AML-193 (cell line): ENCODE results near the gene MSL3B.

ENCODE experiments used
- DNase-seq, 2 experiments: peaks; one replicate each; lab custom pipeline; 2025; lab: John Stamatoyannopoulos, UW

Gene MSL3B

GRCh38 chr2:233832869-233833311 lies 35.3 kb downstream of the MSL3B start:
- no peak for DNase-seq

GRCh38 chr2:233832414-233832813 lies 35.8 kb downstream of the MSL3B start:
- no peak for DNase-seq

- no peak for DNase-seq
Observed at GRCh38 chr2:233831861-233832260, 36.3 kb downstream of the MSL3B start.

GRCh38 chr2:233831011-233831721 lies 37.0 kb downstream of the MSL3B start:
- DNase-seq, result no peak

- no peak for DNase-seq
Observed at GRCh38 chr2:233830111-233830802, 37.9 kb downstream of the MSL3B start.

- no peak for DNase-seq
Observed at GRCh38 chr2:233829193-233830110, 38.7 kb downstream of the MSL3B start.

- no peak for DNase-seq
Observed at GRCh38 chr2:233828546-233829192, 39.5 kb downstream of the MSL3B start.

- DNase-seq, result no peak
Observed at GRCh38 chr2:233824373-233824772, 43.8 kb downstream of the MSL3B start.

GRCh38 chr2:233823731-233824121 lies 44.5 kb downstream of the MSL3B start:
- no peak for DNase-seq

- peak; percentile 25 to 27 for DNase-seq
Observed at GRCh38 chr2:233822781-233823730, 45.1 kb downstream of the MSL3B start.

GRCh38 chr2:233822101-233822771 lies 46.0 kb downstream of the MSL3B start:
- no peak for DNase-seq

GRCh38 chr2:233821709-233822100 lies 46.5 kb downstream of the MSL3B start:
- DNase-seq, result no peak

GRCh38 chr2:233821196-233821595 lies 47.0 kb downstream of the MSL3B start:
- no peak for DNase-seq

GRCh38 chr2:233820774-233821105 lies 47.4 kb downstream of the MSL3B start:
- no peak for DNase-seq

GRCh38 chr2:233819884-233820773 lies 48.1 kb downstream of the MSL3B start:
- no peak for DNase-seq

GRCh38 chr2:233818639-233819621 lies 49.3 kb downstream of the MSL3B start:
- DNase-seq, result no peak

GRCh38 chr2:233817995-233818638 lies 50.1 kb downstream of the MSL3B start:
- DNase-seq, result no peak
